ENCODE results near the gene KIF12.

Gene KIF12

GRCh38 chr9:114119242-114120191 lies 20.4 kb upstream of the KIF12 start:
- Histone ChIP-seq H2BK15ac (ENCODE audit: low read depth, poor library complexity, severe bottlenecking) (no peak overlapping the region), H3K36me3 (ENCODE audit: control insufficient read depth in 1 of 2, insufficient read depth in 2 of 2, low read depth in 1 of 2, low read length in 2 of 2) (peaks cover 0 to 6% of the 10 kb centered on the region in 2 experiments), H4K8ac (ENCODE audit: low read length) (no peak overlapping the region), H2AK5ac (ENCODE audit: low read length, severe bottlenecking) (no peak overlapping the region), H3K4me1 (ENCODE audit: control insufficient read depth, insufficient read depth, low read depth, low read length) (peaks cover 3% of the 10 kb centered on the region), H2AFZ (ENCODE audit: low read depth, low read length) (no peak overlapping the region), H2BK12ac (ENCODE audit: low read length in 2 of 2) (no peak overlapping the region), H3K9me3 (ENCODE audit: control insufficient read depth, low read length) (no peaks in the 10 kb centered on the region), H3K18ac (ENCODE audit: low read depth in 1 of 2, low read length in 2 of 2) (no peak overlapping the region), H2BK120ac (ENCODE audit: low read depth, low read length) (no peak overlapping the region), H3K14ac (ENCODE audit: low read length in 2 of 2) (no peak overlapping the region), H3K4me3 (ENCODE audit: insufficient read depth in 1 of 2, low read depth in 1 of 2, low read length in 2 of 2) (no peak overlapping the region), H2BK5ac (ENCODE audit: low read depth, low read length, poor library complexity, severe bottlenecking) (no peak overlapping the region), H3K4ac (ENCODE audit: low read depth in 1 of 2, low read length in 2 of 2) (no peak overlapping the region), H4K91ac (ENCODE audit: low read length) (no peak overlapping the region), H3K9ac (ENCODE audit: low read length) (no peak overlapping the region), H3K27ac (ENCODE audit: low read length, poor library complexity, severe bottlenecking) (no peak overlapping the region), H3K79me1 (replicated peaks; ENCODE audit: low read length, poor library complexity, severe bottlenecking) (no peaks in the 10 kb centered on the region), H3K27me3 (ENCODE audit: control insufficient read depth in 1 of 2, insufficient read depth in 1 of 2, low read length in 2 of 2) (peaks cover 32 to 65% of the 10 kb centered on the region in 2 experiments), H3K23ac (ENCODE audit: low read length in 2 of 2) (no peak overlapping the region), H3K4me2 (ENCODE audit: low read length, poor library complexity, severe bottlenecking) (no peak overlapping the region)
- no peak for DNase-seq
- 83% methylated on average over 8 of the region's 9 CpGs for WGBS

- peaks cover 3% of the 10 kb centered on the region for H3K4me1 ChIP-seq (ENCODE audit: control insufficient read depth, insufficient read depth, low read depth, low read length)
- H3K9ac ChIP-seq (ENCODE audit: low read length): no peak overlapping the region
- no peak for DNase-seq
- H2BK12ac ChIP-seq (ENCODE audit: low read length in 2 of 2): no peak overlapping the region
- H3K4ac ChIP-seq (ENCODE audit: low read depth in 1 of 2, low read length in 2 of 2): no peak overlapping the region
- peak overlapping the region in 1 of 2 experiments; percentile 5 for H3K4me3 ChIP-seq (ENCODE audit: insufficient read depth in 1 of 2, low read depth in 1 of 2, low read length in 2 of 2)
- H3K18ac ChIP-seq (ENCODE audit: low read depth in 1 of 2, low read length in 2 of 2): no peak overlapping the region
- H3K27me3 ChIP-seq (ENCODE audit: control insufficient read depth in 1 of 2, insufficient read depth in 1 of 2, low read length in 2 of 2): peaks cover 32 to 70% of the 10 kb centered on the region in 2 experiments
- H3K4me2 ChIP-seq (ENCODE audit: low read length, poor library complexity, severe bottlenecking): no peak overlapping the region
- H4K91ac ChIP-seq (ENCODE audit: low read length): no peak overlapping the region
- no peak overlapping the region for H4K8ac ChIP-seq (ENCODE audit: low read length)
- no peak overlapping the region for H2BK15ac ChIP-seq (ENCODE audit: low read depth, poor library complexity, severe bottlenecking)
- no peak overlapping the region for H2AK5ac ChIP-seq (ENCODE audit: low read length, severe bottlenecking)
- H3K14ac ChIP-seq (ENCODE audit: low read length in 2 of 2): no peak overlapping the region
- H2BK5ac ChIP-seq (ENCODE audit: low read depth, low read length, poor library complexity, severe bottlenecking): no peak overlapping the region
- H2BK120ac ChIP-seq (ENCODE audit: low read depth, low read length): no peak overlapping the region
- no peak overlapping the region for H3K27ac ChIP-seq (ENCODE audit: low read length, poor library complexity, severe bottlenecking)
- H2AFZ ChIP-seq (ENCODE audit: low read depth, low read length): no peak overlapping the region
- H3K79me1 ChIP-seq (replicated peaks; ENCODE audit: low read length, poor library complexity, severe bottlenecking): no peaks in the 10 kb centered on the region
- H3K9me3 ChIP-seq (ENCODE audit: control insufficient read depth, low read length): no peaks in the 10 kb centered on the region
- 91% methylated on average over 14 of the region's 21 CpGs for WGBS
- peaks cover 0 to 6% of the 10 kb centered on the region in 2 experiments for H3K36me3 ChIP-seq (ENCODE audit: control insufficient read depth in 1 of 2, insufficient read depth in 2 of 2, low read depth in 1 of 2, low read length in 2 of 2)
- H3K23ac ChIP-seq (ENCODE audit: low read length in 2 of 2): no peak overlapping the region
Measured at GRCh38 chr9:114117996-114118830, 19.1 kb upstream of the KIF12 start.

- 88% methylated on average over 7 of the region's 7 CpGs for WGBS
- no peak overlapping the region for H2BK12ac ChIP-seq (ENCODE audit: low read length in 2 of 2)
Measured at GRCh38 chr9:114117614-114117995, 18.5 kb upstream of the KIF12 start.

More at GRCh38 chr9:114117614-114117995, 18.5 kb upstream of the KIF12 start:
- no peak overlapping the region for H2BK120ac ChIP-seq (ENCODE audit: low read depth, low read length)
- no peak overlapping the region for H3K23ac ChIP-seq (ENCODE audit: low read length in 2 of 2)
- H3K14ac ChIP-seq (ENCODE audit: low read length in 2 of 2): no peak overlapping the region
- peaks cover 0 to 6% of the 10 kb centered on the region in 2 experiments for H3K36me3 ChIP-seq (ENCODE audit: control insufficient read depth in 1 of 2, insufficient read depth in 2 of 2, low read depth in 1 of 2, low read length in 2 of 2)
- no peaks in the 10 kb centered on the region for H3K9me3 ChIP-seq (ENCODE audit: control insufficient read depth, low read length)
- no peak overlapping the region for H3K27ac ChIP-seq (ENCODE audit: low read length, poor library complexity, severe bottlenecking)
- no peak overlapping the region for H3K4ac ChIP-seq (ENCODE audit: low read depth in 1 of 2, low read length in 2 of 2)
- no peak overlapping the region for H2BK5ac ChIP-seq (ENCODE audit: low read depth, low read length, poor library complexity, severe bottlenecking)
- H2AFZ ChIP-seq (ENCODE audit: low read depth, low read length): no peak overlapping the region
- H3K4me1 ChIP-seq (ENCODE audit: control insufficient read depth, insufficient read depth, low read depth, low read length): peaks cover 3% of the 10 kb centered on the region
- DNase-seq: no peak
- no peak overlapping the region for H3K9ac ChIP-seq (ENCODE audit: low read length)
- H3K4me2 ChIP-seq (ENCODE audit: low read length, poor library complexity, severe bottlenecking): no peak overlapping the region
- no peak overlapping the region for H4K8ac ChIP-seq (ENCODE audit: low read length)
- H3K18ac ChIP-seq (ENCODE audit: low read depth in 1 of 2, low read length in 2 of 2): no peak overlapping the region
- no peak overlapping the region for H3K4me3 ChIP-seq (ENCODE audit: insufficient read depth in 1 of 2, low read depth in 1 of 2, low read length in 2 of 2)
- no peak overlapping the region for H4K91ac ChIP-seq (ENCODE audit: low read length)
- no peaks in the 10 kb centered on the region for H3K79me1 ChIP-seq (replicated peaks; ENCODE audit: low read length, poor library complexity, severe bottlenecking)
- peaks cover 28 to 70% of the 10 kb centered on the region in 2 experiments for H3K27me3 ChIP-seq (ENCODE audit: control insufficient read depth in 1 of 2, insufficient read depth in 1 of 2, low read length in 2 of 2)
- no peak overlapping the region for H2AK5ac ChIP-seq (ENCODE audit: low read length, severe bottlenecking)
- H2BK15ac ChIP-seq (ENCODE audit: low read depth, poor library complexity, severe bottlenecking): no peak overlapping the region

Data from mesenchymal stem cell (in vitro differentiated cells and primary cell).